ENCODE data around the gene PKD1L1.

DNA sequence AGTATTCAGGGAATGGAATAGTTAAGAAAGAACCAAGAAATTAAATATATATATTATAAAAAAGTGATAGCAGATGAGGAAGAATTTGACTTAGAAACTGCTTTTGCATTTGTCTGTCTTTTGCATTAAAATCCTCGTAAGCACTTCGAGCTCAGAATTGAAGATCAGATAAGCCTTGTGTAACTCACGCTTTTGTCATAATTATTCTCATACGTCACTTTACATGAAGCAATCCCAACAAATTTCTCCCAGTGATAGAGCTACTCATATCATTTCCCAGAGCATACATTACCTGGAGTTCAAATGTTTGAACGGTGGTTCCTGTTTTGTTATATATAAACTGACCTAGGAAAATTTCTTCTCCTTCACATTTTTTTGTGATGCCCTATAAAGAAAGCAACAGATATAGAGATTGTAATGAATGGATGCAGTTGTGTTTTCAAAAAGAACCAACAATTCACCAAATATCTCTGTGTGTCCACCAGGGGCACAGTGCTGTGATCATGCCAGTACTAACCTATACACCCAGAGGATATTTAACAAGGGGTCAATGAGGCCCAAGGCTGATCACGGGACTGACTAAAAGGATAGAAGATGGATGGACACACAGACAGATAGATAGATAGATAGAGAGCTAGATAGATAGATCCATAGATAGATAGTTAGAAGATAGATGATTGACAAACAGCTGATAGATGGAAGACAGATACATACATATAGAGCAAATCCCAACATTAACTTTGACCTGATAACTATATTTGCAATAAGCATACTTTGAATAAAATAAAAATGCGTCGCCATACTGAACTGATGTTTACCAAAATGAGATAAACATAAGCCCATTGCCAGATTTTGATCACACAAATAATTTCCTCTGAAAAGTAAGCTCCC lies 40.5 kb upstream of the PKD1L1 start:
- TF ChIP-seq, protein P1, sequence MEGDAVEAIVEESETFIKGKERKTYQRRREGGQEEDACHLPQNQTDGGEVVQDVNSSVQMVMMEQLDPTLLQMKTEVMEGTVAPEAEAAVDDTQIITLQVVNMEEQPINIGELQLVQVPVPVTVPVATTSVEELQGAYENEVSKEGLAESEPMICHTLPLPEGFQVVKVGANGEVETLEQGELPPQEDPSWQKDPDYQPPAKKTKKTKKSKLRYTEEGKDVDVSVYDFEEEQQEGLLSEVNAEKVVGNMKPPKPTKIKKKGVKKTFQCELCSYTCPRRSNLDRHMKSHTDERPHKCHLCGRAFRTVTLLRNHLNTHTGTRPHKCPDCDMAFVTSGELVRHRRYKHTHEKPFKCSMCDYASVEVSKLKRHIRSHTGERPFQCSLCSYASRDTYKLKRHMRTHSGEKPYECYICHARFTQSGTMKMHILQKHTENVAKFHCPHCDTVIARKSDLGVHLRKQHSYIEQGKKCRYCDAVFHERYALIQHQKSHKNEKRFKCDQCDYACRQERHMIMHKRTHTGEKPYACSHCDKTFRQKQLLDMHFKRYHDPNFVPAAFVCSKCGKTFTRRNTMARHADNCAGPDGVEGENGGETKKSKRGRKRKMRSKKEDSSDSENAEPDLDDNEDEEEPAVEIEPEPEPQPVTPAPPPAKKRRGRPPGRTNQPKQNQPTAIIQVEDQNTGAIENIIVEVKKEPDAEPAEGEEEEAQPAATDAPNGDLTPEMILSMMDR (IDR thresholded peaks at IDR 0.05), result peak in 4 of 12 donors; percentile 8 to 13 (median 11)
- TF ChIP-seq POLR2A (IDR thresholded peaks at IDR 0.05), result no peak

Data from heart left ventricle (tissue), 13 donors.